Activated CD8-positive, alpha-beta memory T cell treated with anti-CD3 and anti-CD28 coated beads for 1 hour (primary cell): ENCODE data around the gene HECTD3.
"Not testable (repeated sequence)": the region's sequence is repeated elsewhere in the genome, so short reads cannot be mapped to it uniquely, and the experiment has no call there.

Experiments
- DNase-seq, 2 donors: peaks; one replicate each; pipeline ENCODE4 v3.0.0-alpha.2; 2020; ENCODE audit warnings: low read depth in 1 of 2; ENCODE audit errors: extremely low read depth in 1 of 2

Gene HECTD3

DNA sequence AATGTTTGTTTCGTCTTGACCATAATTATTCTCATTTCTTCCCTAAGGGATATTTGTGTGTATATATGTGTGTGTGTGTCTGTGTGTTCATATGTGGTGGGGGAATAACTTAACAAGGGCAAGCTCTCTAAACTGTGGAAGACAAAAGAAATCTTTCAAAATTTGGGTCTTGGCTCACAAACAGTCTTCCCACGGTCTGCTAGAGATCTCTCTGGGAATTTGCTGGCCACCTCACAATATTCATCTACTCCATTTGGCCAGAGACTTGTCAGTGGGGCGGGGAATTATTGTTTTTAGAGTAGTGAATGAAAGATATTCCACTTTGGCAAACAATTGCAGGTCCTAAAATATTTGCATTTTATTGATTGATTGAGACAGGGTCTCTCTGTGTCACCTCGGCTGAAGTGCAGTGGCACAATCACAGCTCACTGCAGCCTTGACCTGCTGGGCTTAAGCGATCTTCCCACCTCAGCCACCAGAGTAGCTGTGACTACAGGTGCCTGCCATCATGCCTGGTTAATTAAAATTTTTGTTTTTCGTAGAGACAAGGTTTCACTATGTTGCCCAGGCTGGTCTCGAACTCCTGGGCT, 16.7 kb downstream of the HECTD3 start:
- no peak for DNase-seq

DNA sequence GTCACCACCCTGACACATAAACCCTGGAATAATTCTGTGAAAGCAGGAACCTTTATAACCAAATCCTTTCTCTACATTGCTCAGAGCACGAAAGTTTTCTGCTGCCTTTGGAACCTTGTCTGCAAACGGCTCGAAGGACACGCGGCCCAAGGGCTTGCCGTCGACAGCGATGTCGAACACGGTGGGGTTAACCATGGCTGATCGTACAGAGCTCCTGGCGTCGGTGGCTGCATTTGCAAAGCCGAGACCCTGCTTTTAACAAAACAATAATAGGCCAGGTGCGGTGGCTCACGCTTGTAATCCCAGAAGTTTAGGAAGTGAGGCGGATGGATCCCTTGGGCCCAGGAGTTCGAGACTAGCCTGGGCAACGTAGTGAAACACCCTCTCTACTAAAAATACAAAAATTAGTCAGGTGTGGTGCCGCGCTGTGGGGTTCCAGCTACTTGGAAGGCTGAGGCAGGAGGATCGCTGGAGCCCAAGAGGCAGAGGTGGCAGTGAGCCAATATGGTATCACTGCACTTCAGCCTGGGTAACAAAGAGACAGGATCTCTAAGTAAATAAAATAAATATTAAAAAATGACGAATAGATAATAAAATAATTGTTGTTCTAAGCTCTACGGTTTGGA, 22.5 kb downstream of the HECTD3 start:
- no peak for DNase-seq

DNA sequence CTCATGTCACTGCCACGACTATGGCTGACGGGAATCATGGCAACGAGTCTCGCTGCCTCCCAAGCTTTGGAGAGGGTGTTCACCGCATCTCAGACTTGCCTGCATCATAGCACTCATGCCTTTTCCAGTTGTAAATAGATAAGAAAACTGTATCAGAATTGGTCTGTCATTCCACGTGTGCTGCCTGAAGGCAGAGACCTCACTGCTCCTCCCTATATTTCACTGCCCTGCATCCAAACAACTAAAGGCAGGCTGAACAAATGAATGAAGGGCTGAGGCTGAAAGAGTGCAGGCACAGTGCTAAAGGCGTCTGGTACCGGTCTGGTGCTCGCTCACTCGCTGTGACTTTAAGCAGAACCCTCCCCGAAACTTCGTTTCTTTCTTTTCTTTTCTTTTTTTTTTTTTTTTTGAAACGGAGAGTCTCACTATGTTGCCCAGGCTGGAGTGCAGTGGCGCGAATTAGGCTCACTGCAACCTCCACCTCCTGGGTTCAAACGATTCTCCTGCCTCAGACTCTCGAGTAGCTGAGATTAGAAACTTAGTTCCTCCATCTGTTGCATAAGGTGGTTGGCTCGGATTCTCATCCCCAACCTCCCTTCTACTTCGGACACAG, 25.3 kb downstream of the HECTD3 start:
- DNase-seq = no peak

DNA sequence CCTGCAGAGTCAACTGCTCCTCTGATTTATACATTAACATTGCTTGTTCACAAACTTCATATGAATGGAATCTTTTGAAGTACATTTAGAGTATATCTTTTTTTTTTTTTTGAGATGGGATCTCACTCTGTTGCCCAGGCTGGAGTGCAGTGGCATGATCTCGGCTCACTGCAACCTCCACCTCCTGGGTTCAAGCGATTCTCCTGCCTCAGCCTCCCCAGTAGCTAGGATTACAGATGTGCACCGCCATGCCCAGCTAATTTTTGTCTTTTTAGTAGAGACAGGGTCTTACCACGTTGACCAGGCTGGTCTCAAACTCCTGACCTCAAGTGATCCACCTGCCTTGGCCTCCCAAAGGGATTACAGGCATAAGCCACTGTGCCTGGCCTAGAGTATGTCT, 33.8 kb downstream of the HECTD3 start:
- DNase-seq = not testable (repeated sequence)

DNA sequence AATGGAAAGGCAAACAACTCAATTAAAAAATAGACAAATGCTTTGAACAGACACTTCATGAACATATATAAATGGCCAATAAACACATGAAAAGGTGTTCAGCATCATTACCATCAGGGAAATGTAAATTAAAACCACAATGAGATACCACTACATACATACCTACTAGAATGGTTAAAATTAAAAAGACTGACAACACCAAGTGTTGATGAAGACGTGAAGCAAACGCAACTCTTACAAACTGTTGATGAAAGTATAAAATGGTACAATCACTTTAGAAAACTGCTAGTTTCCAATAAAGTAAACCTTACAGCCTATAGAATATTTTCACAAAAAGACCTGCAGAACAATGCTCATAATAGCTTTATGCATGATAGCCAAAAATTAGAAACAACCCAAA, 34.9 kb downstream of the HECTD3 start:
- no peak for DNase-seq

DNA sequence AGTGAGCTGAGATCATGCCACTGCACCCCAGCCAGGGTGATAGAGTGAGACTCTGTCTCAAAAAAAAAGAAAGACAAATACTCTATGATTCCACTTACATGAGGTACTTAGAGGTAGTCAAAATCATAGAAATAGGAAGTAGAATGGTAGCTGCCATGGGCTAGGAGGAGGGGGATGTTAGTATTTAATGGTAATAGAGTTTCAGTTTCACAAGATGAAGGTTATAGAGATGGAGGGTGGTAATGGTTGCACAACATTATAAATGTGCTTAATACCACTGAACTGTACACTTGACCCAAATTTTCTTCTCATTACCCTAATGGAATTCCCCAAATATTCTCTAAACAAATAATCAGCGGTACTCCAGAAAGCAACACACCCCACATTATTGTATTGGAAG, 37.5 kb downstream of the HECTD3 start:
- no peak for DNase-seq

DNA sequence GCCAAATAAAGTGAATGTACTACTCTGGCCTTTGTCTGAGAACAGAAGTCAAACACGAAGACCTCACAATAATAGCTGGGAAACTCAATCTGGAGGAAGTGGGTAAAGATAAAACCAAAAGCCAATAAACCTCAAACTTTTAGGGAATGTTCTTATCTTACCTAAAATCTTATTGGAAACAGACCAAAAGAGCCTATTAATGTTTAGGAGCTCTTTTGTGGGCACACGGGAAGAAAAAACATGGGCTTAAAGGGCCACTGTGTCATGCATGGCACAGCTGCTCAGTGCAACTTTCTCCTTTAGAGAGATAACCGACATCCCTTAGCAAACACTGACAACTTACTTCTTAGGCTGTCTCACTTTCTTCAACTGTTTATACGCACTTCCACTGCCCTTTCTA, 40.8 kb downstream of the HECTD3 start:
- DNase-seq = no peak

DNA sequence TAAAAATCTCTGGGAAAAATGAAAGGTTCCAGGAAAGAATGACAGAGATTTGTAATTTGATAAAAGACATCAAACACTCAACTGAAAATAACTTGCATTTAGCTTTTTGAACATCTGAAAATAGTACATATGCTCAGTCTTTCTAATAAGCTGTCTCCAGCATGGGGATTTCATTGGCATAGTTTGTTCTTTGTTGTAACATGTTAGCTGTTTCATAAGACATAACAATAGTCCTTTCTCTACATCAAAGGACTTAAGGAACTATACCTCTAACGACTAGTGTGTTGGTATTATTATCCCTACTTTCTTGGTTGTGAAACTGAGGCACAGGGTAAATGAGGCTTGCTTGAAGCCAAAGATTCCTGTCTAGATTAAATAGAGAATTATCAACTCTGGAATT, 46.7 kb downstream of the HECTD3 start:
- DNase-seq = no peak

DNA sequence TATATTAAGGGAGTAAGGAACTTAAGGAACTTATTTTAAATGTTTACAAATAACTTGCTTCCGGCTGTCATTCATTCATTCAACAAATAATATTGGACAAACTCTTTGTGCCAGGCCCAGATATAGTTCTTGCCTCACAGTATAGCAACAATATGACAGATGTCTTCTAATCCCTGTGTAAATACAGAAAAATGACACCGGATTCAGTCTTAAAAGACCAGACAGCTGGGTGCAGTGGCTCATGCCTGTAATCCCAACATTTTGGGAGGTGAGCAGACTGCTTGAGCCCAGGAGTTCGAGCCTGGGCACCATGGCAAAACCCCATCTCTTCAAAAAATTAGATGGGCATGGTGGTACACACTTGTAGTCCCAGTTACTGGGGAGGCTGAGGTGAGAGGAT, 48.4 kb downstream of the HECTD3 start:
- DNase-seq = no peak

DNA sequence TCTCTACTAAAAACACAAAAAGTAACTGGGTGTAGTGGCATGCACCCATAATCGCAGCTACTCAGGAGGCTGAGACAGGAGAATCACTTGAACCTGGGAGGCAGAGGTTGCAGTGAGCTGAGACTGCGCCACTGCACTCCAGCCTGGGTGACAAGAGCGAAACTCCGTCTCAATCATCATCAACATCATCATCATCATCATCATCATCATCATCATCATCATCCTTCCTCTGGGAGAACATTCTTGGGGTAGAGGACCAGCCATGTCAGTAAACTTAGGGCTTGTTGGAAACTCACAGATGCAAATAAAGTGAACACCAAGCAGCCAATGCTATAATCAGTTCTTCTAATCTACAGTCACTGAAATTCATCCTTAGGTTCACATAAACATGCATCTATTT, 49.1 kb downstream of the HECTD3 start:
- not testable (repeated sequence) for DNase-seq

DNA sequence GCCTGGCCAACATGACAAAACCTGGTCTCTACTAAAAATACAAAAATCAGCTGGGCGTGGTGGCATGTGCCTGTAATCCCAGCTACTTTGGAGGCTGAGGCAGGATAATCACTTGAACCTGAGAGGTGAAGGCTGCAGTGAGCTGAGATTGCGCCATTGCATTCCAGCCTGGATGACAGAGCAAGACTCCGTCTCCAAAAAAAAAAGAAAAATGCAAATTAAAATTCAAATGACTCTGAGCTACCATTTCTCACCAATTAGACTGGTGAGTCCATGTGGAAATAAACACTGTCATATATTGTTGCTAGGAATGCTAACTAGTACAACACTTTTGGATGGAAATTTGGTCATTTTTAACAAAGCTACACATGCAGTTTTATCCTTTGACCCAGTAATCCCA, 53.6 kb downstream of the HECTD3 start:
- not testable (repeated sequence) for DNase-seq

DNA sequence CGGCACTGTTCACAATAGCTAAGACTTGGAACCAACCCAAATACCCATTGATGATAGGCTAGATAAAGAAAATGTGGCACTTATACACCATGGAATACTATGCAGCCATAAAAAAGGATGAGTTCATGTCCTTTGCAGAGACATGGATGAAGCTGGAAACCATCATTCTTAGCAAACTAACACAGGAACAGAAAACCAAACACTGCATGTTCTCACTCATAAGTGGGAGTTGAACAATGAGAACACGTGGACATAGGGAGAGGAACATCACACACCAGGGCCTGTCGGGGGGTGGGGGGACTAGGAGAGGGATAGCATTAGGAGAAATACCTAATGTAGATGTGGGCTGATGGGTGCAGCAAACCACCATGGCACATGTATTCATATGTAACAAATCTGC, 55.0 kb downstream of the HECTD3 start:
- DNase-seq = not testable (repeated sequence)
